Keratinocyte (primary cell): Measurements from ENCODE around the gene PARD6G. TPM values are rescaled to one million over a fixed set of nuclear protein-coding genes. Genes with fewer than 3 reads are reported as not detected.

Source experiments
- DNase-seq: peaks from one replicate; pipeline ENCODE4 v3.0.0-alpha.2; 2011; ENCODE audit warnings: low read depth, missing footprints, low spot score
- FAIRE-seq: peaks from 2 replicates; lab custom pipeline; 2011; peaks lifted over from hg19 to GRCh38; lab: Jason Lieb, UNC
- H2AFZ ChIP-seq: 2 replicates; pipeline ENCODE4 v1.6.0; 2012; ENCODE audit warnings: low read length, control low read depth, inconsistent platforms; ENCODE audit not compliant: control insufficient read depth
- H3K27ac ChIP-seq: 2 replicates; pipeline ENCODE4 v1.5.1; 2011; ENCODE audit warnings: low read length; ENCODE audit not compliant: control insufficient read depth, insufficient read depth
- H3K27me3 ChIP-seq: 3 replicates; pipeline ENCODE4 v1.6.0; 2011; ENCODE audit warnings: low read length; ENCODE audit not compliant: control insufficient read depth, insufficient read depth; ENCODE audit errors: extremely low read depth
- H3K36me3 ChIP-seq, 2 experiments: 2 replicates in 1 of 2; 3 replicates in 1 of 2; pipeline ENCODE4 v1.5.1; 2011; ENCODE audit warnings: low read length in 2 of 2, mild to moderate bottlenecking in 1 of 2; ENCODE audit not compliant: control insufficient read depth in 2 of 2, insufficient read depth in 2 of 2; ENCODE audit errors: extremely low read depth in 1 of 2
- H3K4me1 ChIP-seq: 3 replicates; pipeline ENCODE4 v1.5.1; 2011; ENCODE audit warnings: low read length; ENCODE audit not compliant: control insufficient read depth, insufficient read depth; ENCODE audit errors: extremely low read depth
- H3K4me2 ChIP-seq: 3 replicates; pipeline ENCODE4 v1.6.0; 2011; ENCODE audit warnings: low read depth, low read length; ENCODE audit not compliant: control insufficient read depth, insufficient read depth; ENCODE audit errors: extremely low read depth
- H3K4me3 ChIP-seq, 3 experiments: fragments of 200-600 bp in 1 of 3; sonication (generic) in 1 of 3; 2 replicates in 2 of 3; 3 replicates in 1 of 3; pipeline ENCODE4 v1.5.1; 2011 to 2016; ENCODE audit warnings: low read length in 3 of 3, mild to moderate bottlenecking in 3 of 3, control low read depth in 2 of 3, inconsistent platforms in 1 of 3, low read depth in 1 of 3, mixed read lengths in 1 of 3, mixed run types in 1 of 3, moderate library complexity in 1 of 3; ENCODE audit not compliant: control insufficient read depth in 2 of 3, insufficient read depth in 2 of 3; ENCODE audit errors: extremely low read depth in 1 of 3
- H3K79me2 ChIP-seq: 2 replicates; pipeline ENCODE4 v1.6.0; 2012; ENCODE audit warnings: low read length; ENCODE audit not compliant: control insufficient read depth, insufficient read depth
- H3K9ac ChIP-seq: 3 replicates; pipeline ENCODE4 v1.6.0; 2011; ENCODE audit warnings: low read length; ENCODE audit not compliant: control insufficient read depth, insufficient read depth; ENCODE audit errors: extremely low read depth
- H3K9me1 ChIP-seq: 3 replicates; pipeline ENCODE4 v1.6.0; 2011; ENCODE audit warnings: low read length; ENCODE audit not compliant: control insufficient read depth, insufficient read depth; ENCODE audit errors: extremely low read depth
- H3K9me3 ChIP-seq: 2 replicates; pipeline ENCODE4 v1.5.1; 2012; ENCODE audit warnings: low read depth, low read length; ENCODE audit not compliant: control insufficient read depth
- H4K20me1 ChIP-seq: 3 replicates; pipeline ENCODE4 v1.6.0; 2011; ENCODE audit warnings: low read length; ENCODE audit not compliant: control insufficient read depth, insufficient read depth; ENCODE audit errors: extremely low read depth
- EZH2 ChIP-seq: IDR thresholded peaks from one replicate; pipeline ENCODE4 v1.6.1; 2012; ENCODE audit warnings: inconsistent platforms, mild to moderate bottlenecking, low read length, moderate library complexity
- dilution Hi-C: fragments of 300-500 bp; cut with MboI; formaldehyde crosslinking; loops from one replicate; pipeline ENCODE4 v1.7.0; 2020; ENCODE audit warnings: low sequenced_read_pairs; ENCODE audit not compliant: extremely low pct_ligation_motif_present
- polyA plus RNA-seq, 5 experiments: library from polyadenylated mRNA; depleted of rRNA in 3 of 5; stranded (reverse) in 3 of 5; stranded (forward) in 1 of 5; unstranded in 1 of 5; fragments of >200 nt; gene quantifications; 1 replicate in 1 of 5; 2 replicates in 3 of 5; 3 replicates in 1 of 5; pipeline versions ENCODE4 v1.2.1 to v1.2.3, GENCODE V29; 2011 to 2012; ENCODE audit warnings: missing spikeins in 2 of 5, low read depth in 1 of 5, low replicate concordance in 1 of 5
- TF ChIP-seq, protein P1 (sequence below), 3 experiments: IDR thresholded peaks in 1 of 3; conservative IDR thresholded peaks in 1 of 3; optimal IDR thresholded peaks in 1 of 3; 2 replicates in 2 of 3; 3 replicates in 1 of 3; pipeline versions ENCODE3 to v1.5.1; 2011; ENCODE audit warnings: low read length in 3 of 3, mild to moderate bottlenecking in 3 of 3, moderate library complexity in 2 of 3, control low read depth in 1 of 3, inconsistent platforms in 1 of 3; ENCODE audit not compliant: insufficient read depth in 2 of 3; ENCODE audit errors: extremely low read depth in 1 of 3

Gene PARD6G
- polyA plus RNA-seq, 1 donor (not counting 4 experiments of a cell fraction or from before 2014, with no cell fraction given) = 21.3 TPM

DNA sequence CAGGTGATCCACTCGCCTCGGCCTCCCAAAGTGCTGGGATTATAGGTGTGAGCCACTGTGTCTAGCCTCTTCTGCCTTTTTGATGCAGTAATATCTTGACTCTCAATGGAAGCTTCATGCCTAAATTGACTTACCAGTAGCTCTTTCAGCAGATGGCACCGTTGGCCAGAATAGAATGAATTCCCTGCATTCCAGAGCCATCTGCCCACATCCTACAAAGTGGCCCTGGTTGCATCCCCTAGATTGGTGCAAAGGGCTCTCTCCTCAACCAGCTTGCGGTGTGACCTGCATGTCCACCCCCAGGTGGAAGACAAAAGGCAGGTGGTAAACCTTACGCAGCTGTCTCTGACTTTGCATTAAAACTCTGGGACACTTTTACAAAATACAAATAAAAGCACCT lies 4.4 kb upstream of the PARD6G start:
- no peaks in the 10 kb centered on the region for H4K20me1 ChIP-seq
- H3K9me3 ChIP-seq = no peaks in the 10 kb centered on the region
- no peak for TF ChIP-seq EZH2
- TF ChIP-seq, protein P1, sequence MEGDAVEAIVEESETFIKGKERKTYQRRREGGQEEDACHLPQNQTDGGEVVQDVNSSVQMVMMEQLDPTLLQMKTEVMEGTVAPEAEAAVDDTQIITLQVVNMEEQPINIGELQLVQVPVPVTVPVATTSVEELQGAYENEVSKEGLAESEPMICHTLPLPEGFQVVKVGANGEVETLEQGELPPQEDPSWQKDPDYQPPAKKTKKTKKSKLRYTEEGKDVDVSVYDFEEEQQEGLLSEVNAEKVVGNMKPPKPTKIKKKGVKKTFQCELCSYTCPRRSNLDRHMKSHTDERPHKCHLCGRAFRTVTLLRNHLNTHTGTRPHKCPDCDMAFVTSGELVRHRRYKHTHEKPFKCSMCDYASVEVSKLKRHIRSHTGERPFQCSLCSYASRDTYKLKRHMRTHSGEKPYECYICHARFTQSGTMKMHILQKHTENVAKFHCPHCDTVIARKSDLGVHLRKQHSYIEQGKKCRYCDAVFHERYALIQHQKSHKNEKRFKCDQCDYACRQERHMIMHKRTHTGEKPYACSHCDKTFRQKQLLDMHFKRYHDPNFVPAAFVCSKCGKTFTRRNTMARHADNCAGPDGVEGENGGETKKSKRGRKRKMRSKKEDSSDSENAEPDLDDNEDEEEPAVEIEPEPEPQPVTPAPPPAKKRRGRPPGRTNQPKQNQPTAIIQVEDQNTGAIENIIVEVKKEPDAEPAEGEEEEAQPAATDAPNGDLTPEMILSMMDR (optimal IDR thresholded peaks at IDR 0.05 in 1 of 3, IDR thresholded peaks at IDR 0.05 in 1 of 3, conservative IDR thresholded peaks at IDR 0.05 in 1 of 3; ENCODE audit: extremely low read depth in 1 of 3, insufficient read depth in 2 of 3, low read length in 3 of 3) = no peak
- no peak overlapping the region for H3K4me3 ChIP-seq
- H3K4me1 ChIP-seq = peaks cover 24% of the 10 kb centered on the region
- DNase-seq = no peak
- dilution Hi-C loops = no loop called here
- no peak overlapping the region for H3K27ac ChIP-seq
- no peak for FAIRE-seq
- H3K4me2 ChIP-seq = no peak overlapping the region
- H3K79me2 ChIP-seq = no peaks in the 10 kb centered on the region
- H3K36me3 ChIP-seq = no peaks in the 10 kb centered on the region
- H3K27me3 ChIP-seq = no peaks in the 10 kb centered on the region
- H3K9ac ChIP-seq = no peak overlapping the region
- H3K9me1 ChIP-seq = peaks cover 3% of the 10 kb centered on the region
- H2AFZ ChIP-seq = no peak overlapping the region

DNA sequence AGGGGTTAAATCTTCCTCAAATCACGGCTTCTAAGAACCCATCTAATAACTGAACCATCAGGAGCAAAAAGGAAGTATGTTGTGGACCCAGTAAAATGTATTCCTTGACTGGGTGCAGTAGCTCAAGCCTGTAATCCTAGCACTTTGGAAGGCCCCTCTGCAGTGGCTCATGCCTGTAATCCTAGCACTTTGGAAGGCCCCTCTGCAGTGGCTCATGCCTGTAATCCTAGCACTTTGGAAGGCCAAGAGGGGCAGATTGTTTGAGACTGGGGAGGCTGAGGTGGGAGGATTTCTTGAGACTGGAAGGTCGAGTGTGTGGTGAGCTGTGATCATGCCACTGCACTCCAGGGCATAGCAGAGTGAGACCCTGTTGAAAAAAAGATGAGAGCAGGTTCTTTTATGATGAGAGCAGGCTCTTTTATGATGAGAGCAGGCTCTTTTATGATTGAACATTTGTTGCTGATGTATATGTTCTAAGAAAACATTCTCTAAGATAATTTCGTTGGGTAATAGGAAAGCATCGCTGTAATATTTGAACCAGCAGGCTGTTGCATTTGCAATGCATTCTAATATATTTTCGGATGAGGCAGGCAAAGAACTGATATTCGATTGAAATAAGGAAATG lies 3.5 kb upstream of the PARD6G start:
- dilution Hi-C loops = no loop called here
- Histone ChIP-seq H3K27me3 (no peaks in the 10 kb centered on the region), H3K9ac (peak overlapping the region; percentile 14), H3K4me1 (peaks cover 24% of the 10 kb centered on the region), H3K9me1 (peaks cover 3% of the 10 kb centered on the region), H4K20me1 (no peaks in the 10 kb centered on the region), H3K9me3 (no peaks in the 10 kb centered on the region), H3K4me3 (no peak overlapping the region), H3K79me2 (peaks cover 3% of the 10 kb centered on the region), H2AFZ (no peak overlapping the region), H3K27ac (no peak overlapping the region), H3K36me3 (no peaks in the 10 kb centered on the region), H3K4me2 (no peak overlapping the region)
- TF ChIP-seq, protein P1 (optimal IDR thresholded peaks at IDR 0.05 in 1 of 3, IDR thresholded peaks at IDR 0.05 in 1 of 3, conservative IDR thresholded peaks at IDR 0.05 in 1 of 3; ENCODE audit: extremely low read depth in 1 of 3, insufficient read depth in 2 of 3, low read length in 3 of 3) = no peak
- DNase-seq (no peak), FAIRE-seq (peak; percentile 81)
